ENCODE results near the gene PSEN2. TPM values are rescaled to one million over a fixed set of nuclear protein-coding genes. Genes with fewer than 3 reads are reported as not detected.
"Not testable (repeated sequence)": the region's sequence is repeated elsewhere in the genome, so short reads cannot be mapped to it uniquely, and the experiment has no call there.

PSEN2 gene
- total RNA-seq, 1 experiment from 2014 or later, result 24.2 TPM

DNA sequence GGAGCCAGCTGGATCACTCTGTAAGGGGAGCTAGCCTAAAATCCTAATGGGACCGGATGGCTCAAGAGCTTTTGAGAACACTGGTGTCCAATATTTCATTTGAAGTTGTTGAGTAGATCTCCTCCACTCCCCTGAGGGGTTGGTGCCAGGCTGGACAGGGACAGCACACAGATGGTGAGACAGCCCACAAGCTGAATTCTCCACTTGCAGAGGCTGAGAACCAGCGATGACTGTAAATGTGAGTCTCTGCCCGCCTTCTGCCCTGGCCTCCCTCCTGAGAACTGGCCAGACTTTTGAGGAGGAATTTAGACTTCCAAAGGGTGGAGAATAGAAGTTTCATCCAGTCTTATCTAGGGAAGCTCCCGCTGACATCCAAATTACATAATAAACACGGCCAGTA, 49.2 kb downstream of the PSEN2 start:
- CTCF ChIA-PET, result no interaction called here
- Mint-ChIP-seq H3K4me3 (ENCODE audit: low read depth, unreplicated experiment) (no peak overlapping the region), H3K4me1 (ENCODE audit: low read depth, unreplicated experiment) (no peaks in the 10 kb centered on the region), H3K36me3 (ENCODE audit: insufficient read depth, unreplicated experiment) (no peaks in the 10 kb centered on the region), H3K27ac (ENCODE audit: unreplicated experiment) (no peak overlapping the region), H3K27me3 (ENCODE audit: unreplicated experiment) (no peaks in the 10 kb centered on the region), H3K9me3 (ENCODE audit: low read depth, unreplicated experiment) (peaks cover 3% of the 10 kb centered on the region)
- no TSS peak for BruUV-seq (replicated peaks)
- DNase-seq, result no peak
- intact Hi-C loops (cut with micrococcal nuclease; ENCODE audit: unreplicated experiment), result loop anchor here (10.0 kb wide), 1 partner anchor 215 kb away; no protein-coding TSS in a partner anchor
- TF ChIP-seq, protein P1, sequence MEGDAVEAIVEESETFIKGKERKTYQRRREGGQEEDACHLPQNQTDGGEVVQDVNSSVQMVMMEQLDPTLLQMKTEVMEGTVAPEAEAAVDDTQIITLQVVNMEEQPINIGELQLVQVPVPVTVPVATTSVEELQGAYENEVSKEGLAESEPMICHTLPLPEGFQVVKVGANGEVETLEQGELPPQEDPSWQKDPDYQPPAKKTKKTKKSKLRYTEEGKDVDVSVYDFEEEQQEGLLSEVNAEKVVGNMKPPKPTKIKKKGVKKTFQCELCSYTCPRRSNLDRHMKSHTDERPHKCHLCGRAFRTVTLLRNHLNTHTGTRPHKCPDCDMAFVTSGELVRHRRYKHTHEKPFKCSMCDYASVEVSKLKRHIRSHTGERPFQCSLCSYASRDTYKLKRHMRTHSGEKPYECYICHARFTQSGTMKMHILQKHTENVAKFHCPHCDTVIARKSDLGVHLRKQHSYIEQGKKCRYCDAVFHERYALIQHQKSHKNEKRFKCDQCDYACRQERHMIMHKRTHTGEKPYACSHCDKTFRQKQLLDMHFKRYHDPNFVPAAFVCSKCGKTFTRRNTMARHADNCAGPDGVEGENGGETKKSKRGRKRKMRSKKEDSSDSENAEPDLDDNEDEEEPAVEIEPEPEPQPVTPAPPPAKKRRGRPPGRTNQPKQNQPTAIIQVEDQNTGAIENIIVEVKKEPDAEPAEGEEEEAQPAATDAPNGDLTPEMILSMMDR (IDR thresholded peaks at IDR 0.05; ENCODE audit: unreplicated experiment), result no peak

DNA sequence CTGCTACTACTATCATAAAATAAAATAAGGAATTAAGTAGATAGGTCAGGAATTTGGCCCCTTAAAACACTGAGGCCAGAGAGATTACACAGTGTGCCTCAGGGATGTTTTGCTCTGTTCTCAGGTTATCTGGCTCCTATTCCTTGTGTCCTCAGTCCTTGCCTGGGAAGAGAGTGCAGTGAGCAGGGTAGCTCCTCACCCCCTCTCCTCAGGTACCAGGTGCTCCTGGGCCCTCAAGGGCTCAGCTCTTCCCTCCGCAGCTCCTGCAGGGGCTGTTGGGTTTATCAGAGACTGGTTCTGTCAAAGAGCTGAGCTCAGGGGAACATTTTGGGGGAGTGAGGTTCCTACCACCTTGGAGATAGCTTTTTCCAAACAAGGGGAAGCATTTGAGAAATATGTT, 49.6 kb downstream of the PSEN2 start:
- Mint-ChIP-seq H3K27me3 (ENCODE audit: unreplicated experiment) (no peaks in the 10 kb centered on the region), H3K9me3 (ENCODE audit: low read depth, unreplicated experiment) (peaks cover 3% of the 10 kb centered on the region), H3K4me1 (ENCODE audit: low read depth, unreplicated experiment) (no peaks in the 10 kb centered on the region), H3K4me3 (ENCODE audit: low read depth, unreplicated experiment) (no peak overlapping the region), H3K27ac (ENCODE audit: unreplicated experiment) (no peak overlapping the region), H3K36me3 (ENCODE audit: insufficient read depth, unreplicated experiment) (no peaks in the 10 kb centered on the region)
- TF ChIP-seq, protein P1 (IDR thresholded peaks at IDR 0.05; ENCODE audit: unreplicated experiment), result no peak
- intact Hi-C loops (cut with micrococcal nuclease; ENCODE audit: unreplicated experiment), result loop anchor here (10.0 kb wide), 1 partner anchor 215 kb away; no protein-coding TSS in a partner anchor
- BruUV-seq (replicated peaks), result no TSS peak
- DNase-seq, result no peak
- CTCF ChIA-PET, result no interaction called here

DNA sequence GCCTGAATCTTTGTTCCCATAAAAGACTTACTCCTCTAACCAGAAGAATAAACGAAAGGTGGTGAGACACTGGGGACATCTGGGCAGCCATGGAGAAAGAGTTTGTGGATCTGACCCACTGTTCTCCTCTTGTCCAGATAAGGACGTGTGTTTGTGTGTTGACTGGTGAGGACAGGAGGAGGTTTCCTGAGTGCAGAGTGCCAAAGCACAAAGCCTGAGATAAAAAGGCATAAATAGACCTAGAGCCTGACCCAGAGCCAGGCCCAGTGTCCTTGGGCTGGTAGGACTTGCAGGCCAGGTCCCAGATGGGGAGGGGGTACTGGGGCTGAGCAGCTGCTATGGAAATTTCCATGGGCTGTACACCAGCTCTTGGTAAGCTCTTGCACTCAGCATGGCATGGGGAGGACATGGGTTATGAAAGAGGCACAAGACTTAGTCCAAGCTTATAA, 50.1 kb downstream of the PSEN2 start:
- Mint-ChIP-seq H3K36me3 (ENCODE audit: insufficient read depth, unreplicated experiment) (no peaks in the 10 kb centered on the region), H3K4me3 (ENCODE audit: low read depth, unreplicated experiment) (no peak overlapping the region), H3K27ac (ENCODE audit: unreplicated experiment) (no peak overlapping the region), H3K9me3 (ENCODE audit: low read depth, unreplicated experiment) (peaks cover 3% of the 10 kb centered on the region), H3K4me1 (ENCODE audit: low read depth, unreplicated experiment) (no peaks in the 10 kb centered on the region), H3K27me3 (ENCODE audit: unreplicated experiment) (no peaks in the 10 kb centered on the region)
- intact Hi-C loops (cut with micrococcal nuclease; ENCODE audit: unreplicated experiment), result no loop called here
- no TSS peak for BruUV-seq (replicated peaks)
- CTCF ChIA-PET, result no interaction called here
- TF ChIP-seq, protein P1 (IDR thresholded peaks at IDR 0.05; ENCODE audit: unreplicated experiment), result no peak
- DNase-seq, result no peak

DNA sequence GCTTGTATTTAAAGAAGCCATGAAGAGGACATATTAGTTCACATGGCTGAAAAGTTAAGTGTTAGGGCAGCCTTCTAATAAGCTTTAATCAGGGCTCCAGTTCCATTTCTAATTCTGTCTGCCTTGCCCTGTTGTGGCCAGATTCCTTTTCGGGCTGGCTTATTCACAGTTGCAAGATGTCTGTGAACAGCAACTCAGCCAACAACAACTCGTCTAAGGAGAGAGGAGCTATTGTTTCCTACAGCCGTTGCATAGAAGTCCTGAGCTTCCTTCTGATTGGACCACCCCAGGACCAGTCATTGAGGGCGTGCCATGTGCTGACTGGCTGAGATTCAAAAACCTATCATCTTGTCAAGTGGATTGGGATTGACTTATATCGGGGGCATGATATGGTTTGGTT, 51.1 kb downstream of the PSEN2 start:
- CTCF ChIA-PET, result no interaction called here
- TF ChIP-seq, protein P1 (IDR thresholded peaks at IDR 0.05; ENCODE audit: unreplicated experiment), result no peak
- Mint-ChIP-seq H3K36me3 (ENCODE audit: insufficient read depth, unreplicated experiment) (no peaks in the 10 kb centered on the region), H3K27ac (ENCODE audit: unreplicated experiment) (no peak overlapping the region), H3K4me3 (ENCODE audit: low read depth, unreplicated experiment) (no peak overlapping the region), H3K9me3 (ENCODE audit: low read depth, unreplicated experiment) (peaks cover 4% of the 10 kb centered on the region), H3K4me1 (ENCODE audit: low read depth, unreplicated experiment) (no peaks in the 10 kb centered on the region), H3K27me3 (ENCODE audit: unreplicated experiment) (no peaks in the 10 kb centered on the region)
- BruUV-seq (replicated peaks), result no TSS peak
- DNase-seq, result no peak
- intact Hi-C loops (cut with micrococcal nuclease; ENCODE audit: unreplicated experiment), result no loop called here

DNA sequence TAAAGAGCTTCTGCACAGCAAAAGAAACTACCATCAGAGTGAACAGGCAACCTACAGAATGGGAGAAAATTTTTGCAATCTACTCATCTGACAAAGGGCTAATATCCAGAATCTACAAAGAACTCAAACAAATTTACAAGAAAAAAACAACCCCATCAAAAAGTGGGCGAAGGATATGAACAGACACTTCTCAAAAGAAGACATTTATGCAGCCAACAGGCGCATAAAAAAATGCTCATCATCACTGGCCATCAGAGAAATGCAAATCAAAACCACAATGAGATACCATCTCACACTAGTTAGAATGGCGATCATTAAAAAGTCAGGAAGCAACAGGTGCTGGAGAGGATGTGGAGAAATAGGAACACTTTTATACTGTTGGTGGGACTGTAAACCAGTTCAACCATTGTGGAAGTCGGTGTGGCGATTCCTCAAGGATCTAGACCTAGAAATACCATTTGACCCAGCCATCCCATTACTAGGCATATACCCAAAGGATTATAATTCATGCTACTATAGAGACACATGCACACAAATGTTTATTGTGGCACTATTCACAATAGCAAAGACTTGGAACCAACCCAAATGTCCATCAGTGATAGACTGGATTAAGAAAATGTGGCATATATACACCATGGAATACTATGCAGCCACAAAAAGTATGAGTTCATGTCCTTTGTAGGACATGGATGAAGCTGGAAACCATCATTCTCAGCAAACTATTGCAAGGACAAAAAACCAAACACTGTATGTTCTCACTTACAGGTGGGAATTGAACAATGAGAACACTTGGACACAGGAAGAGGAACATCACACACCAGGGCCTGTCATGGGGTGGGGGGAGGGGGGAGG, 59.1 kb downstream of the PSEN2 start:
- BruUV-seq (replicated peaks); H3K9me3 Mint-ChIP-seq (ENCODE audit: low read depth, unreplicated experiment); H3K27ac Mint-ChIP-seq (ENCODE audit: unreplicated experiment); CTCF ChIA-PET; intact Hi-C loops (cut with micrococcal nuclease; ENCODE audit: unreplicated experiment); H3K36me3 Mint-ChIP-seq (ENCODE audit: insufficient read depth, unreplicated experiment); H3K4me1 Mint-ChIP-seq (ENCODE audit: low read depth, unreplicated experiment); H3K4me3 Mint-ChIP-seq (ENCODE audit: low read depth, unreplicated experiment); H3K27me3 Mint-ChIP-seq (ENCODE audit: unreplicated experiment); DNase-seq: not testable (repeated sequence)

Data from Calu3 (cell line).